ENCODE results near the gene SGCB. TPM values are rescaled to one million over a fixed set of nuclear protein-coding genes. Genes with fewer than 3 reads are reported as not detected.
A peak's percentile ranks its signal among the peaks of the same experiment; 100 is the strongest.

SGCB gene
- polyA plus RNA-seq, 3 donors, result 46.2 to 57.0 (median 48.5) TPM

- peak in 3 of 11 donors; percentile 21 to 40 (median 36) for DNase-seq (ENCODE audit: extremely low read depth in 1 of 11, low read depth in 9 of 11, low spot score in 4 of 11)
Measured at GRCh38 chr4:52037689-52038102, 403 bp downstream of the SGCB start.

GRCh38 chr4:52036886-52037530, 1.1 kb downstream of the SGCB start:
- no peak for DNase-seq (ENCODE audit: extremely low read depth in 1 of 11, low read depth in 9 of 11, low spot score in 4 of 11)

GRCh38 chr4:52035190-52035589, 2.9 kb downstream of the SGCB start:
- DNase-seq (ENCODE audit: extremely low read depth in 1 of 11, low read depth in 9 of 11, low spot score in 4 of 11), result no peak

- DNase-seq (ENCODE audit: extremely low read depth in 1 of 11, low read depth in 9 of 11, low spot score in 4 of 11), result no peak
Measured at GRCh38 chr4:52032005-52032404, 6.1 kb downstream of the SGCB start.

- no peak for DNase-seq (ENCODE audit: extremely low read depth in 1 of 11, low read depth in 9 of 11, low spot score in 4 of 11)
Measured at GRCh38 chr4:52028970-52029369, 9.1 kb downstream of the SGCB start.

- DNase-seq (ENCODE audit: extremely low read depth in 1 of 11, low read depth in 9 of 11, low spot score in 4 of 11), result no peak
Measured at GRCh38 chr4:52019936-52020657, 18.0 kb downstream of the SGCB start, which contains the start of gene LRRC66. Gene LRRC66 (minus strand): TSS chr4:52020363. CDS start chr4:52017613, 2,750 bp downstream.

- no peak for DNase-seq (ENCODE audit: extremely low read depth in 1 of 11, low read depth in 9 of 11, low spot score in 4 of 11)
Measured at GRCh38 chr4:52017814-52018213, 20.3 kb downstream of the SGCB start.

GRCh38 chr4:52016981-52017380, 21.1 kb downstream of the SGCB start:
- no peak for DNase-seq (ENCODE audit: extremely low read depth in 1 of 11, low read depth in 9 of 11, low spot score in 4 of 11)

- DNase-seq (ENCODE audit: extremely low read depth in 1 of 11, low read depth in 9 of 11, low spot score in 4 of 11), result no peak
Measured at GRCh38 chr4:52015366-52015765, 22.7 kb downstream of the SGCB start.

GRCh38 chr4:52014903-52015302, 23.2 kb downstream of the SGCB start:
- no peak for DNase-seq (ENCODE audit: extremely low read depth in 1 of 11, low read depth in 9 of 11, low spot score in 4 of 11)

GRCh38 chr4:52012651-52013050, 25.4 kb downstream of the SGCB start:
- no peak for DNase-seq (ENCODE audit: extremely low read depth in 1 of 11, low read depth in 9 of 11, low spot score in 4 of 11)

- no peak for DNase-seq (ENCODE audit: extremely low read depth in 1 of 11, low read depth in 9 of 11, low spot score in 4 of 11)
Measured at GRCh38 chr4:52010986-52011385, 27.1 kb downstream of the SGCB start.

- no peak for DNase-seq (ENCODE audit: extremely low read depth in 1 of 11, low read depth in 9 of 11, low spot score in 4 of 11)
Measured at GRCh38 chr4:52006887-52007286, 31.2 kb downstream of the SGCB start.

- DNase-seq (ENCODE audit: extremely low read depth in 1 of 11, low read depth in 9 of 11, low spot score in 4 of 11), result no peak
Measured at GRCh38 chr4:52005604-52006273, 32.4 kb downstream of the SGCB start.

GRCh38 chr4:52004414-52004813, 33.7 kb downstream of the SGCB start:
- DNase-seq (ENCODE audit: extremely low read depth in 1 of 11, low read depth in 9 of 11, low spot score in 4 of 11), result no peak

- DNase-seq (ENCODE audit: extremely low read depth in 1 of 11, low read depth in 9 of 11, low spot score in 4 of 11), result no peak
Measured at GRCh38 chr4:52001616-52002015, 36.5 kb downstream of the SGCB start.

GRCh38 chr4:51999250-51999649, 38.8 kb downstream of the SGCB start:
- no peak for DNase-seq (ENCODE audit: extremely low read depth in 1 of 11, low read depth in 9 of 11, low spot score in 4 of 11)

GRCh38 chr4:51998837-51999236, 39.3 kb downstream of the SGCB start:
- DNase-seq (ENCODE audit: extremely low read depth in 1 of 11, low read depth in 9 of 11, low spot score in 4 of 11), result no peak

- DNase-seq (ENCODE audit: extremely low read depth in 1 of 11, low read depth in 9 of 11, low spot score in 4 of 11), result no peak
Measured at GRCh38 chr4:51997647-51998046, 40.5 kb downstream of the SGCB start.

- DNase-seq (ENCODE audit: extremely low read depth in 1 of 11, low read depth in 9 of 11, low spot score in 4 of 11), result no peak
Measured at GRCh38 chr4:51995647-51996220, 42.4 kb downstream of the SGCB start.
